Mesenchymal stem cell (in vitro differentiated cells and primary cell): ENCODE data around the gene ACSL5.

Source experiments
- DNase-seq: peaks from one replicate; pipeline ENCODE4 v3.0.0-alpha.2; 2013
- H2AFZ ChIP-seq: one replicate; pipeline ENCODE4 v1.6.1; 2013; ENCODE audit warnings: low read depth, mild to moderate bottlenecking, control low read depth, inconsistent platforms, low read length, moderate library complexity
- H2AK5ac ChIP-seq: 2 replicates; pipeline ENCODE4 v1.6.1; 2013; ENCODE audit warnings: low read length, moderate library complexity, mild to moderate bottlenecking, inconsistent platforms; ENCODE audit not compliant: severe bottlenecking
- H2BK120ac ChIP-seq: one replicate; pipeline ENCODE4 v1.6.1; 2013; ENCODE audit warnings: low read depth, mild to moderate bottlenecking, inconsistent platforms, low read length, moderate library complexity
- H2BK12ac ChIP-seq, 2 experiments: one replicate each; pipeline ENCODE4 v1.6.1; 2013; ENCODE audit warnings: inconsistent platforms in 2 of 2, low read length in 2 of 2, mild to moderate bottlenecking in 2 of 2, moderate library complexity in 2 of 2, control low read depth in 1 of 2
- H2BK15ac ChIP-seq: one replicate; pipeline ENCODE4 v1.6.1; 2013; ENCODE audit warnings: mild to moderate bottlenecking, low read depth, inconsistent platforms; ENCODE audit not compliant: poor library complexity, severe bottlenecking
- H2BK5ac ChIP-seq: 2 replicates; pipeline ENCODE4 v1.6.1; 2013; ENCODE audit warnings: low read depth, mild to moderate bottlenecking, low read length, control low read depth, inconsistent platforms; ENCODE audit not compliant: poor library complexity, severe bottlenecking
- H3K14ac ChIP-seq, 2 experiments: one replicate each; pipeline ENCODE4 v1.6.1; 2013; ENCODE audit warnings: inconsistent platforms in 2 of 2, low read length in 2 of 2, control low read depth in 1 of 2, mild to moderate bottlenecking in 1 of 2, moderate library complexity in 1 of 2
- H3K18ac ChIP-seq, 2 experiments: one replicate each; pipeline ENCODE4 v1.6.1; 2013; ENCODE audit warnings: inconsistent platforms in 2 of 2, low read length in 2 of 2, control low read depth in 1 of 2, low read depth in 1 of 2, mild to moderate bottlenecking in 1 of 2
- H3K23ac ChIP-seq, 2 experiments: one replicate each; pipeline ENCODE4 v1.6.1; 2013; ENCODE audit warnings: inconsistent platforms in 2 of 2, low read length in 2 of 2, mild to moderate bottlenecking in 2 of 2, moderate library complexity in 2 of 2, control low read depth in 1 of 2
- H3K27ac ChIP-seq: 2 replicates; pipeline ENCODE4 v1.5.1; 2013; ENCODE audit warnings: mild to moderate bottlenecking, moderate library complexity, low read length, control low read depth, inconsistent platforms; ENCODE audit not compliant: poor library complexity, severe bottlenecking
- H3K27me3 ChIP-seq, 2 experiments: 2 replicates each; pipeline versions ENCODE4 v1.6.1 to v1.7.0; 2013; ENCODE audit warnings: low read length in 2 of 2, mild to moderate bottlenecking in 2 of 2, moderate library complexity in 2 of 2, control low read depth in 1 of 2, inconsistent platforms in 1 of 2; ENCODE audit not compliant: control insufficient read depth in 1 of 2, insufficient read depth in 1 of 2
- H3K36me3 ChIP-seq, 2 experiments: 2 replicates each; pipeline versions ENCODE4 v1.6.1 to v1.7.0; 2013; ENCODE audit warnings: low read length in 2 of 2, control low read depth in 1 of 2, inconsistent platforms in 1 of 2, low read depth in 1 of 2, mild to moderate bottlenecking in 1 of 2; ENCODE audit not compliant: insufficient read depth in 2 of 2, control insufficient read depth in 1 of 2
- H3K4ac ChIP-seq, 2 experiments: one replicate each; pipeline ENCODE4 v1.6.1; 2013; ENCODE audit warnings: inconsistent platforms in 2 of 2, low read length in 2 of 2, mild to moderate bottlenecking in 2 of 2, moderate library complexity in 2 of 2, control low read depth in 1 of 2, low read depth in 1 of 2
- H3K4me1 ChIP-seq: 2 replicates; pipeline ENCODE4 v1.6.1; 2013; ENCODE audit warnings: low read depth, low read length, control low read depth; ENCODE audit not compliant: control insufficient read depth, insufficient read depth
- H3K4me2 ChIP-seq: 2 replicates; pipeline ENCODE4 v1.6.1; 2013; ENCODE audit warnings: low read length, mild to moderate bottlenecking, inconsistent platforms; ENCODE audit not compliant: poor library complexity, severe bottlenecking
- H3K4me3 ChIP-seq, 2 experiments: 2 replicates each; pipeline versions ENCODE4 v1.5.1 to v1.7.0; 2013; ENCODE audit warnings: low read length in 2 of 2, mild to moderate bottlenecking in 2 of 2, control low read depth in 1 of 2, low read depth in 1 of 2; ENCODE audit not compliant: insufficient read depth in 1 of 2
- H3K79me1 ChIP-seq: replicated peaks from 2 replicates; pipeline ENCODE4 v1.6.1; 2013; ENCODE audit warnings: mild to moderate bottlenecking, control low read depth, low read length, inconsistent platforms; ENCODE audit not compliant: poor library complexity, severe bottlenecking
- H3K9ac ChIP-seq: 2 replicates; pipeline ENCODE4 v1.7.0; 2013; ENCODE audit warnings: mild to moderate bottlenecking, low read length, moderate library complexity
- H3K9me3 ChIP-seq: 2 replicates; pipeline ENCODE4 v1.7.0; 2013; ENCODE audit warnings: mild to moderate bottlenecking, low read length; ENCODE audit not compliant: control insufficient read depth
- H4K8ac ChIP-seq: one replicate; pipeline ENCODE4 v1.6.1; 2013; ENCODE audit warnings: inconsistent platforms, mild to moderate bottlenecking, low read length, moderate library complexity
- H4K91ac ChIP-seq: one replicate; pipeline ENCODE4 v1.6.1; 2013; ENCODE audit warnings: mild to moderate bottlenecking, low read length, inconsistent platforms
- WGBS: methylation state at CpG from one replicate; pipeline ENCODE4 v1.1.7; 2013; ENCODE audit warnings: mixed read lengths; 5-methylcytosine and 5-hydroxymethylcytosine counted together

ACSL5 gene

DNA sequence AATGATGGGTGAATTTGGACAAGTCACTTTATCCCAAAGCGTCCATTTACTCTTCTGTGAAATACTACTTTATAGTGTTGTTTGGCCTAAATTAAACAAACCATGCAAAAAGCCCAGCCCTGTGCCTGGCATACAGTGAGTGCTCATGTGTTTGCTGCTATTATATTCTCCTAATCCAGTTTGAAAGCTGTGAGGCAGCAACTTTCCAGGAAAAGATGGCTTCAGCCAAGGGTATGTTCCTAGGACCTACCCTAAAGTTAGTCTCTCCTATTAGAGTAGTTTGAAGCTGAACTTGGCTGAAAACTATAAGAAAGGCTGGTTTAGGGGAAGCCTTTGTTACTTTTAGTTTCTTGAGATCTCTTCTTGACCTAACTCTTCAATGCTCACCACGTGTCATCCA, 19.9 kb downstream of the ACSL5 start:
- Histone ChIP-seq H3K4me3 (no peak overlapping the region), H2BK15ac (no peak overlapping the region), H3K27me3 (peaks cover 0 to 4% of the 10 kb centered on the region in 2 experiments), H2BK5ac (no peak overlapping the region), H3K4ac (no peak overlapping the region), H2BK12ac (no peak overlapping the region), H3K23ac (no peak overlapping the region), H3K79me1 (no peaks in the 10 kb centered on the region), H3K14ac (no peak overlapping the region), H3K9ac (no peak overlapping the region), H2AK5ac (no peak overlapping the region), H2AFZ (no peak overlapping the region), H3K4me1 (peaks cover 5% of the 10 kb centered on the region), H3K36me3 (peaks cover 0 to 1% of the 10 kb centered on the region in 2 experiments), H4K91ac (no peak overlapping the region), H3K9me3 (no peaks in the 10 kb centered on the region), H3K18ac (no peak overlapping the region), H3K4me2 (no peak overlapping the region), H2BK120ac (no peak overlapping the region), H3K27ac (no peak overlapping the region), H4K8ac (no peak overlapping the region)
- WGBS, result 83% methylated on average over 2 of the region's 2 CpGs
- no peak for DNase-seq

DNA sequence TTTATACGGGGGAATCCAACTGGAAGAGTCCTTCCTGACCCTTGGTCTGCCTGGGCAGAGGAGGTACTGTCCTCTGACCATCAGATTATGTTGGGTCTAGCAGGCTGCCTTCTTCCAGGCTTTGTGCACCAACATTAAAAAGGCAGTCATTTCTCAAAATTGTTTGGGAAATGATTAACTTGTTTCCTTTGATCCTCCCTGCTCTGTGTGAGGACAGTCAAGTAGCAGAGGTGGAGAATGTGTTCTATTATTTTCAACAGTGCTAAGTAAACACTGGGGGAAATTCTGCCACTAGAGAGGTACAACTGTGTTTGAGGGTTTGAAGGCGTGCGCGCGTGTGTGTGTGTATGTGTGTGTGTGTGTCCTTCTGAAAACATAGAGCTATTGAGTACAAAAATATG, 20.6 kb downstream of the ACSL5 start:
- H4K91ac ChIP-seq, result no peak overlapping the region
- H3K4me3 ChIP-seq, result no peak overlapping the region
- H3K27ac ChIP-seq, result no peak overlapping the region
- no peak overlapping the region for H2BK15ac ChIP-seq
- no peak overlapping the region for H3K4me2 ChIP-seq
- H3K18ac ChIP-seq, result no peak overlapping the region
- WGBS, result 93% methylated on average over 4 of the region's 5 CpGs
- no peaks in the 10 kb centered on the region for H3K79me1 ChIP-seq
- no peak overlapping the region for H2BK12ac ChIP-seq
- peaks cover 3% of the 10 kb centered on the region for H3K4me1 ChIP-seq
- H3K9ac ChIP-seq, result no peak overlapping the region
- no peak overlapping the region for H3K4ac ChIP-seq
- DNase-seq, result no peak
- H2AFZ ChIP-seq, result no peak overlapping the region
- H2BK5ac ChIP-seq, result no peak overlapping the region
- H3K27me3 ChIP-seq, result peaks cover 0 to 4% of the 10 kb centered on the region in 2 experiments
- no peaks in the 10 kb centered on the region for H3K9me3 ChIP-seq
- H4K8ac ChIP-seq, result no peak overlapping the region
- peaks cover 0 to 4% of the 10 kb centered on the region in 2 experiments for H3K36me3 ChIP-seq
- H2AK5ac ChIP-seq, result no peak overlapping the region
- H2BK120ac ChIP-seq, result no peak overlapping the region
- H3K23ac ChIP-seq, result no peak overlapping the region
- H3K14ac ChIP-seq, result no peak overlapping the region

DNA sequence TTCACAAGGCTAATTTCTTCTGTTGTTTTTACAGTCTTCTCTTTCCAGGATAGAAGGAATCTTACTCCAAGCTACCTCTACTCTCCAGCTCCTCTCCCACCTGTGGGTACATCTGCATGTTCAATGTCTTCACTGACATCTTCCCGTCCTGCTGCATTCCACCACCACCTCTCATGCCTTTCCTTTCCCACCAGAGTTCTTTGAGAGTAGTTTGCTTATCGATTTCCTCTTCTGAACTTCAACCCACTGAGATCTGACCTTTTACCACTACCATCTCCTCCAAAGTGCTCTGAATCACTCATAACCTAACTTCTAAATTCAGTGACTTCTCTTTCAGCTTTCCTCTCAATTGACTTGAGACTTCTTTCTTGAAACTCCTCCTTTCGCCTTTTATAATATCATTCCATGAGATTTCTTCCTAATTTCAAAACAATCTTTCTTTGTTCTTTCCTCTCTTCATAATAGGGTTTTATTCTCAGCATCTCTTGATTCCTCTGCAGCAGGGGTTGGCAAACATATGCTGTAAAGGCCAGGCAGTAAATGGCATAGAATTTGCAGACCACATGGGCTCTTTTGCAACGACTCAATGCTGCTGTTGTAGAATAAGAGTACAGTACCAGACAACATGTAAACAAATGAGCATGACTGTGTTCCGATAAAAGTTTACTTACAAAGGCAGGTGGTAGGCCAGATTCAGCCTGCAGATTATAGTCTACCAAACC, 22.1 kb downstream of the ACSL5 start:
- H2AFZ ChIP-seq, result no peak overlapping the region
- H3K4me2 ChIP-seq, result no peak overlapping the region
- no peak overlapping the region for H2BK15ac ChIP-seq
- H2BK12ac ChIP-seq, result no peak overlapping the region
- H3K23ac ChIP-seq, result no peak overlapping the region
- no peaks in the 10 kb centered on the region for H3K9me3 ChIP-seq
- no peak overlapping the region for H3K14ac ChIP-seq
- H3K18ac ChIP-seq, result no peak overlapping the region
- no peak overlapping the region for H2BK5ac ChIP-seq
- H3K4ac ChIP-seq, result no peak overlapping the region
- peaks cover 0 to 4% of the 10 kb centered on the region in 2 experiments for H3K27me3 ChIP-seq
- peaks cover 3% of the 10 kb centered on the region for H3K4me1 ChIP-seq
- peaks cover 0 to 4% of the 10 kb centered on the region in 2 experiments for H3K36me3 ChIP-seq
- no peak overlapping the region for H4K91ac ChIP-seq
- peak; percentile 20 for DNase-seq
- no peak overlapping the region for H3K4me3 ChIP-seq
- no peak overlapping the region for H2BK120ac ChIP-seq
- 71% methylated on average over 5 of the region's 5 CpGs for WGBS
- H4K8ac ChIP-seq, result no peak overlapping the region
- no peak overlapping the region for H3K27ac ChIP-seq
- no peaks in the 10 kb centered on the region for H3K79me1 ChIP-seq
- H3K9ac ChIP-seq, result no peak overlapping the region
- no peak overlapping the region for H2AK5ac ChIP-seq

DNA sequence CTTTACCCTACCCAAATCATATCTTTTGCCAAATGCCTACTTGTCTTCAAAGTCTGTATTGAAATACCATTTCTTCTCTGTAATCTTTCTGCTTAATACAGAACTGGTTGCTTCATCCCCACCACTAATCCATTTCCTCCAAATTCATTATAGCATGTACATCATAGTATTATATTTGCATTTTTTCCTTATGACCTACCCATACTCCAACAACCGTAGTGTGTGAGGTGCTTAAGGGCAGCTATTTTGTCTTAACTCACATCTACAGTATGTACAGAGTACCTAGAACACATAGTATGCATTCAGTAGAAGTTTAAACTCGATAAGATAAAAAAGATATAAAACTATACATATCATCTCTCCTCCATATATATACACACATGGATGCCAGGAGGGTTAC, 23.7 kb downstream of the ACSL5 start:
- H3K27ac ChIP-seq, result no peak overlapping the region
- no peak overlapping the region for H3K4me2 ChIP-seq
- H4K91ac ChIP-seq, result no peak overlapping the region
- H2BK120ac ChIP-seq, result no peak overlapping the region
- no peak overlapping the region for H2AFZ ChIP-seq
- no peak overlapping the region for H3K23ac ChIP-seq
- no peak overlapping the region for H3K18ac ChIP-seq
- peaks cover 3% of the 10 kb centered on the region for H3K4me1 ChIP-seq
- no peak overlapping the region for H3K9ac ChIP-seq
- no peaks in the 10 kb centered on the region for H3K79me1 ChIP-seq
- no peak overlapping the region for H3K14ac ChIP-seq
- H3K27me3 ChIP-seq, result peaks cover 0 to 4% of the 10 kb centered on the region in 2 experiments
- no peak overlapping the region for H3K4me3 ChIP-seq
- H2BK15ac ChIP-seq, result no peak overlapping the region
- H2AK5ac ChIP-seq, result no peak overlapping the region
- no peaks in the 10 kb centered on the region for H3K9me3 ChIP-seq
- H4K8ac ChIP-seq, result no peak overlapping the region
- no peak overlapping the region for H2BK5ac ChIP-seq
- no peak for DNase-seq
- WGBS, result no CpG with 5 or more reads among the region's 2 CpGs
- peaks cover 0 to 4% of the 10 kb centered on the region in 2 experiments for H3K36me3 ChIP-seq
- no peak overlapping the region for H3K4ac ChIP-seq
- H2BK12ac ChIP-seq, result no peak overlapping the region
